AG09319 (cell line): ENCODE data around the gene SLC20A1.

Experiments used
- DNase-seq: peaks from one replicate; pipeline ENCODE4 v3.0.0-alpha.2; 2010; ENCODE audit warnings: low read depth; ENCODE audit errors: extremely low read depth
- TF ChIP-seq, protein P1 (sequence below): IDR thresholded peaks from 2 replicates; pipeline ENCODE4 v1.5.1; 2011; ENCODE audit warnings: low read depth, mild to moderate bottlenecking, inconsistent platforms, low read length, moderate library complexity

SLC20A1 gene

DNA sequence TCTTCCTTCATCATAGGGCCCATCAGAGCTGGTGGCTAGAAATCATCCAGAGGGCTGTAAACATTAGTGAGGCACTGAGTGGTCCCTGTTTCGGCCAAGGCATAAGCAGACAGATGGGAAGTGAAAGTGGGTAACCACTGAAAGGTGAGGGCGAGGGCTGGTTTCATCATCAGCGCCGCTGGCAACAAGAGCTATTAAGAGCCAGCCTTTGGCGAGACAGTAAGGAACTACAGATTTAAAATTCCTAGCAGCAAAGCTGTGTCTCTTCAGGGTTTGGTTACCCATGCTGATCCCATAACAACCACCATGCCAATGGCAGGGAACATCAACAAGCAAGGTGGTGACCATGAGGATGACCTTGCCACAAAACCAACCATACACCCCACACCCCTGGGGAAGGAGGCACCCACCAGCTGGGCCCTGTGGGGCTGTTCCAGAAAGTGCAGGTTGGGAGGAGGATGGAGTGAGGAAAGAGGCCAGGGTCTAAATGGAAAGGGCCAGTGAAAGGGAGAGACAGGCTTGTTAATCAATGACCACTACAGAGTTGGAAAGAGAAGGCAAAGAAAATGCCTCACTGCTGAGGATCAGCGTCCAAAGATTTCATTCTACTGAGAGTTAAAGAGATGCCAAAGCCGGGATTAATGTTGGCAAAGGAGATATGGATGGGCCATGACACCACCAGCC lies 9.0 kb upstream of the SLC20A1 start:
- TF ChIP-seq, protein P1, sequence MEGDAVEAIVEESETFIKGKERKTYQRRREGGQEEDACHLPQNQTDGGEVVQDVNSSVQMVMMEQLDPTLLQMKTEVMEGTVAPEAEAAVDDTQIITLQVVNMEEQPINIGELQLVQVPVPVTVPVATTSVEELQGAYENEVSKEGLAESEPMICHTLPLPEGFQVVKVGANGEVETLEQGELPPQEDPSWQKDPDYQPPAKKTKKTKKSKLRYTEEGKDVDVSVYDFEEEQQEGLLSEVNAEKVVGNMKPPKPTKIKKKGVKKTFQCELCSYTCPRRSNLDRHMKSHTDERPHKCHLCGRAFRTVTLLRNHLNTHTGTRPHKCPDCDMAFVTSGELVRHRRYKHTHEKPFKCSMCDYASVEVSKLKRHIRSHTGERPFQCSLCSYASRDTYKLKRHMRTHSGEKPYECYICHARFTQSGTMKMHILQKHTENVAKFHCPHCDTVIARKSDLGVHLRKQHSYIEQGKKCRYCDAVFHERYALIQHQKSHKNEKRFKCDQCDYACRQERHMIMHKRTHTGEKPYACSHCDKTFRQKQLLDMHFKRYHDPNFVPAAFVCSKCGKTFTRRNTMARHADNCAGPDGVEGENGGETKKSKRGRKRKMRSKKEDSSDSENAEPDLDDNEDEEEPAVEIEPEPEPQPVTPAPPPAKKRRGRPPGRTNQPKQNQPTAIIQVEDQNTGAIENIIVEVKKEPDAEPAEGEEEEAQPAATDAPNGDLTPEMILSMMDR: no peak
- DNase-seq: no peak

DNA sequence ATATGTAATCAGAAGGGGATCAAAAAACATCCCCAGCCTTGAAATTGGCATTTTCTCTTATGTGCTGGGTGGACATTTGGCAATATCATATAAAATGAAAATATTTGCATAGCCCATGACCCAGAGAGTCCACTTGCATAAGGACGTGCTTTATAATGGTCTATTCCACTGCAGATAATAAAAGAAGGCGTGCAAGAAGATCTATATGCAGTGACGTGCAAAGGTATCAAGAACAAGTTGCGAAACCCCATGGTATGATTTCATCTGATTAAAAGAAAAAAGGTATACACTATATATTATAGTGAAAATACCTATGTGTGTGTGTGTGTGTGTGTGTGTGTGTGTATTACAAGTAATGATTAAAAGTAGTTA lies 8.5 kb upstream of the SLC20A1 start:
- no peak for DNase-seq
- TF ChIP-seq, protein P1: no peak

DNA sequence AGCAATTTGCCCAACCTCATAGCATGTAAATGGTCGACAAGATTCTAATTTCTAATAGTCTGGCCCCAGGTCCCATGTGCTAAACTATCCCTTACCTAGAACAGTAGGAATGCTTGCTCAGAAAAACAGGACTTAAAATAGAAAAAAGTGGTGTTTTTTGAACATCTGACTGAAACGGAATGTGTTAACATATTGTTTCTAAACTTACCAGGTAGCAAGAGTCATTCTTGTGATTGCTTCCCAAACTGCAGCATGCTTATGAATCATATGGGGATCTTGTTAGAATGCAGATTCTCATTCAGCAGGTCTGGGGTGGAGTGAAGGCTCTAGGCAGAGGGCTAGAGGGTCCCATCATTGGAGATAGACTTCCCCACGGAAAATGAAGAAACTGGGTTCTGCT lies 5.8 kb upstream of the SLC20A1 start:
- DNase-seq: no peak

DNA sequence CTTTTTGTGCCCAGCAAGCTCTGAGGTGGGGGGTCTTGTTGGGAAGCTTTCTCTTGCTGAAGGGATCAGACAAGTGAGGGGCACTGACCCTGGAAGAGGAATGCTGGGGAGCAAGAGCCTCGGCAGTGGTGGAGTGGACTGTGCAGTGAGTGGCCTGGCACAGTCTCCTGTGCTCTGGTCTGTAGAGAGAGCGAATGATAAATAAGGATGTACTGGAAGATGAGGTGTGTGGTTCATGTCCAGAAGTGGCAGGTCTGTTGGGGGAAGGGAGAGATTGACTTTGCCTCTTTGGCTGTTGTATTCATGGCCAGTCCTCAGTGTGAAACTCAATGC lies 5.3 kb upstream of the SLC20A1 start:
- TF ChIP-seq, protein P1: no peak
- DNase-seq: no peak

More for the DNA sequence above, 5.8 kb upstream of the SLC20A1 start:
- TF ChIP-seq, protein P1: no peak

DNA sequence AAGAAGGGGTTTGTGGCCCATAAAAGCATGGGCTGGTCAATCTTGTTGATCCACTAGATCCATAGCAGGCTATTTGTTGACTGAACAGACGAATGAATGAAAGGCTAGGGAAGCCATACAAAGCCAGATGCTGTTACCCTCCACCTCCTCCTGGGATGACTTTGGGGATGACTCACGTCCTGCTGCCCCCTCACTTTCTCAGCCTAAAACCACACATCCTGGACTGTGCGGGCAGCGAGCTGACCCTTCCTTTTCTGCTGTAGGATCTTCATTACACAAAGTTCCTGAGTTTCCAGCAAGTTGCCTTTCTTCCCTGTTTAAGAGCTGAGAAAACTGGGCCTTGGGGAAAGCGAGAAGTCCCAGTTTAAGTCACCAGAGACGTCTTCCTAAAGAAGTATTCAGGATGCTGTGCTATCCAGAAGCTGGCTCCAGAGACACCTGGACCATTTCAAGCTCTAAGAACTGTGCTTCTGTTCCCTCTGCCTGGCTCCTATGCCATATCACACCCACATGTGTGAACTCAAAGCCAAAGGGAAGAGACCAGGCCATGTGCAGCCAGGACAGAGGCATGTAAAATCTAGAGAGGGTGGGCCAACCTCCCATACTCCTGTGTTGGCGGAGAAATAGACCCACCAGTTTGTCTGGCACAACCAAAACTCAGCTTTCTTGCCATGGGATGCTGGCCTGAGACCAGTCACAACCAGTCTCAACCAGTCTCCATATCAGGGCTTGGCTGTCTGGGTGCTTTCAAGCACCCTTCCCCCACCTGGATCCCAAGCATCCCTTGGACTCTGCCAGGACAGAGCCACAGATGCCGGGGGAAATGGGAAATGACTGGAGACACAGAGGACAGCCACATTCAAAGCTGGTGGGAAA lies 4.7 kb upstream of the SLC20A1 start:
- DNase-seq: no peak
- TF ChIP-seq, protein P1: no peak

DNA sequence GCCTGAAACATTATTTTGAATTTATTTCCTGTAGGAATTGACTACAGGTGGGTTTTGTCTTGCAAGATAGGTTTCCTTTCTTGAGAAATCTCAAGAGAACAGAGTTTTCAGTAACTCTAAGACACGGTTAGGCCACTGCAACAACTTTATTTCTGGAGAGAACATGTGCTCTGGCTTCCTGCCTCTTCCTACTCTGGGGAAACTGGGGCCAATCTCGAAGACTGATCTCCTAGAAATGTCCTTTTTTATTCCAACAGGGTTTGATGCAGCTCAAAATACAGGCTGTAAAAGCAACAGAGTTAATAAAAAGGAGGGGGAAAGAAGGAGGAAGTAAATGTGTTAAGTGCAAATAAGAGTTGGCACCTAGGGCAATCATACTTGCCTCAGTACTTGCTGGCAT lies 4.0 kb upstream of the SLC20A1 start:
- DNase-seq: no peak
- TF ChIP-seq, protein P1: no peak

DNA sequence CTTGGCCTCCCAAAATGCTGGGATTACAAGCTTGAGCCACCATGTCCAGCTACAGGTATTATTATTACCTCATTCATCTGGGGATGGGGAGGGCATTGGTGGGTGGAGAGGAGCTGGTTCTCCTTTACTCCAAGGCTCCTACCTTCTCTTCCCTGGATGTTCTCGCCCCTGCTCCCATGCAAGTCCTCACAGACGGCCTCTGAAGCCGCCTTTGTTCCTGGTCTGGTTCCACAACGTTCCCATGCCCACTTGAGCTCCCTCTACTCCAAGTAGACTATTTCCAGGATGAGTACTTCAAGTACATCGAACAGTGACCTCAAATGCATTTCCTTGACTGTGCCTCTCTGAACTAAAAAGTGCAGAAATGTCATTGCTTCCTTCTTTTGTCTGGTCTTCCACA lies 3.2 kb upstream of the SLC20A1 start:
- TF ChIP-seq, protein P1: no peak
- DNase-seq: no peak
